H9 (cell line): Measurements from ENCODE around the gene BRD1. TPM values are rescaled to one million over a fixed set of nuclear protein-coding genes. Genes with fewer than 3 reads are reported as not detected.

ENCODE experiments used
- DNase-seq: peaks from one replicate; pipeline ENCODE4 v3.0.0-alpha.2; 2017
- H2AFZ ChIP-seq: one replicate; pipeline ENCODE4 v1.6.1; 2013; ENCODE audit warnings: mild to moderate bottlenecking, low read length, control low read depth, moderate library complexity
- H2AK5ac ChIP-seq: 2 replicates; pipeline ENCODE4 v1.6.1; 2013; ENCODE audit warnings: low read length, control low read depth, mixed read lengths; ENCODE audit not compliant: insufficient read length
- H2BK120ac ChIP-seq: one replicate; pipeline ENCODE4 v1.6.1; 2013; ENCODE audit warnings: low read depth, mild to moderate bottlenecking, low read length, control low read depth, inconsistent platforms; ENCODE audit not compliant: poor library complexity, severe bottlenecking
- H2BK12ac ChIP-seq: 2 replicates; pipeline ENCODE4 v1.6.1; 2013; ENCODE audit warnings: low read length, control low read depth, mixed read lengths, low read depth; ENCODE audit not compliant: insufficient read length
- H2BK15ac ChIP-seq: 2 replicates; pipeline ENCODE4 v1.6.1; 2013; ENCODE audit warnings: low read depth, low read length, control low read depth
- H2BK20ac ChIP-seq: one replicate; pipeline ENCODE4 v1.6.1; 2013; ENCODE audit warnings: low read depth, mild to moderate bottlenecking, low read length, control low read depth, inconsistent platforms; ENCODE audit not compliant: poor library complexity, severe bottlenecking
- H2BK5ac ChIP-seq: 2 replicates; pipeline ENCODE4 v1.6.1; 2013; ENCODE audit warnings: low read length, control low read depth, mixed read lengths; ENCODE audit not compliant: insufficient read length
- H3K14ac ChIP-seq: 2 replicates; pipeline ENCODE4 v1.6.1; 2013; ENCODE audit warnings: low read length, control low read depth; ENCODE audit not compliant: insufficient read depth
- H3K18ac ChIP-seq: 2 replicates; pipeline ENCODE4 v1.6.1; 2013; ENCODE audit warnings: low read depth, mild to moderate bottlenecking, mixed read lengths, low read length, control low read depth; ENCODE audit not compliant: insufficient read length
- H3K23ac ChIP-seq: 2 replicates; pipeline ENCODE4 v1.6.1; 2013; ENCODE audit warnings: low read length, control low read depth, mixed read lengths, low read depth; ENCODE audit not compliant: insufficient read length
- H3K23me2 ChIP-seq: 2 replicates; pipeline ENCODE4 v1.6.1; 2013; ENCODE audit warnings: low read depth, mild to moderate bottlenecking, mixed read lengths, low read length, control low read depth; ENCODE audit not compliant: insufficient read length, poor library complexity, severe bottlenecking
- H3K27ac ChIP-seq: 2 replicates; pipeline ENCODE4 v1.5.1; 2013; ENCODE audit warnings: low read length, control low read depth, mixed read lengths, low read depth; ENCODE audit not compliant: insufficient read length
- H3K27me3 ChIP-seq: 2 replicates; pipeline ENCODE4 v1.6.1; 2013; ENCODE audit warnings: low read length, control low read depth, inconsistent platforms; ENCODE audit not compliant: insufficient read depth
- H3K4ac ChIP-seq: 2 replicates; pipeline ENCODE4 v1.6.1; 2013; ENCODE audit warnings: low read depth, mild to moderate bottlenecking, control low read depth, inconsistent platforms, low read length, moderate library complexity
- H3K4me1 ChIP-seq: 2 replicates; pipeline ENCODE4 v1.6.1; 2013; ENCODE audit warnings: low read length, control low read depth, inconsistent platforms; ENCODE audit not compliant: insufficient read depth
- H3K4me2 ChIP-seq: 2 replicates; pipeline ENCODE4 v1.6.1; 2013; ENCODE audit warnings: low read length, control low read depth, mixed read lengths; ENCODE audit not compliant: insufficient read length, insufficient read depth
- H3K56ac ChIP-seq: 2 replicates; pipeline ENCODE4 v1.6.1; 2013; ENCODE audit warnings: low read depth, mild to moderate bottlenecking, mixed read lengths, low read length, control low read depth; ENCODE audit not compliant: insufficient read length
- H3K79me1 ChIP-seq: 2 replicates; pipeline ENCODE4 v1.6.1; 2013; ENCODE audit warnings: low read depth, mild to moderate bottlenecking, moderate library complexity, low read length, control low read depth, inconsistent platforms; ENCODE audit not compliant: insufficient read depth, poor library complexity, severe bottlenecking
- H3K79me2 ChIP-seq: 2 replicates; pipeline ENCODE4 v1.6.1; 2013; ENCODE audit warnings: low read length, control low read depth, inconsistent platforms; ENCODE audit not compliant: insufficient read depth
- H3K9ac ChIP-seq: 2 replicates; pipeline ENCODE4 v1.6.1; 2013; ENCODE audit warnings: low read length, control low read depth, mixed read lengths; ENCODE audit not compliant: insufficient read length; ENCODE audit errors: extremely low read depth
- H3K9me3 ChIP-seq: one replicate; pipeline ENCODE4 v1.6.1; 2013; ENCODE audit warnings: low read depth, low read length, inconsistent platforms; ENCODE audit not compliant: control insufficient read depth
- H3T11ph ChIP-seq: one replicate; pipeline ENCODE4 v1.6.1; 2013; ENCODE audit warnings: mild to moderate bottlenecking, low read length, control low read depth, inconsistent platforms
- H4K20me1 ChIP-seq: one replicate; pipeline ENCODE4 v1.6.1; 2013; ENCODE audit not compliant: control insufficient read depth, insufficient read length, insufficient read depth
- H4K5ac ChIP-seq: 2 replicates; pipeline ENCODE4 v1.6.1; 2013; ENCODE audit warnings: low read depth, mild to moderate bottlenecking, mixed read lengths, low read length, control low read depth; ENCODE audit not compliant: insufficient read length
- H4K8ac ChIP-seq: replicated peaks from 2 replicates; pipeline ENCODE4 v1.6.1; 2013; ENCODE audit warnings: low read length, control low read depth, mixed read lengths, low read depth; ENCODE audit not compliant: insufficient read length
- H4K91ac ChIP-seq: 2 replicates; pipeline ENCODE4 v1.6.1; 2013; ENCODE audit warnings: low read depth, mild to moderate bottlenecking, moderate library complexity, mixed read lengths, low read length, control low read depth; ENCODE audit not compliant: insufficient read length
- H3K27ac Mint-ChIP-seq, 3 experiments: 2 replicates in 2 of 3; 3 replicates in 1 of 3; pipeline ENCODE4 v1.8.0; 2020 to 2021; ENCODE audit warnings: mixed read lengths in 3 of 3, mild to moderate bottlenecking in 1 of 3, moderate library complexity in 1 of 3
- H3K27me3 Mint-ChIP-seq: 2 replicates; pipeline ENCODE4 v1.8.0; 2021; ENCODE audit warnings: low read depth, mild to moderate bottlenecking, moderate library complexity, mixed read lengths
- H3K36me3 Mint-ChIP-seq, 3 experiments: 2 replicates in 2 of 3; 3 replicates in 1 of 3; pipeline ENCODE4 v1.8.0; 2020 to 2021; ENCODE audit warnings: low read depth in 3 of 3, mixed read lengths in 3 of 3; ENCODE audit not compliant: insufficient read depth in 1 of 3
- H3K4me1 Mint-ChIP-seq, 2 experiments: 2 replicates each; pipeline ENCODE4 v1.8.0; 2020; ENCODE audit warnings: mixed read lengths in 2 of 2
- H3K4me3 Mint-ChIP-seq, 2 experiments: 2 replicates in 1 of 2; 3 replicates in 1 of 2; pipeline ENCODE4 v1.8.0; 2020 to 2021; ENCODE audit warnings: mild to moderate bottlenecking in 2 of 2, mixed read lengths in 2 of 2, moderate library complexity in 1 of 2
- H3K9me3 Mint-ChIP-seq, 2 experiments: 2 replicates in 1 of 2; 3 replicates in 1 of 2; pipeline ENCODE4 v1.8.0; 2020; ENCODE audit warnings: mild to moderate bottlenecking in 2 of 2, mixed read lengths in 2 of 2, moderate library complexity in 1 of 2
- CTCF ChIP-seq: fragments of 200-600 bp; sonication (generic); conservative IDR thresholded peaks from 3 replicates; pipeline ENCODE4 v1.8.0; 2021; ENCODE audit warnings: antibody characterized with exemption, mild to moderate bottlenecking
- WGBS: extraction: QIAGEN DNeasy Blood & Tissue Kit; methylation state at CpG from one replicate; pipeline ENCODE4 v1.1.7; 2013; ENCODE audit warnings: missing lambda C conversion rate, low lambda C conversion rate, mixed read lengths; ENCODE audit not compliant: insufficient read length; ENCODE audit errors: extremely low coverage; 5-methylcytosine and 5-hydroxymethylcytosine counted together
- total RNA-seq: library from RNA; stranded (reverse); gene quantifications from 2 replicates; pipeline ENCODE4 v1.2.1, GENCODE V29; 2021

The BRD1 gene
- total RNA-seq, 1 experiment from 2014 or later, result 51.3 TPM

GRCh38 chr22:49779211-49779610, 48.5 kb downstream of the BRD1 start:
- peak overlapping the region in 2 of 3 experiments; percentile 47 to 85; a peak in 3 of 7 replicates for H3K27ac Mint-ChIP-seq
- H3K79me2 ChIP-seq, result no peaks in the 10 kb centered on the region; the same call in 1 of the 2 replicates

More at GRCh38 chr22:49779211-49779610, 48.5 kb downstream of the BRD1 start:
- TF ChIP-seq CTCF, result no peak
- no peak overlapping the region for H2BK5ac ChIP-seq
- no peak overlapping the region for H2AFZ ChIP-seq
- H3K23me2 ChIP-seq, result no peaks in the 10 kb centered on the region
- no peaks in the 10 kb centered on the region for H3K9me3 Mint-ChIP-seq
- H4K91ac ChIP-seq, result no peak overlapping the region
- H3K4ac ChIP-seq, result no peak overlapping the region
- peaks cover 15 to 63% (median 60%) of the 10 kb centered on the region in 3 experiments; a peak in 6 of 7 replicates for H3K36me3 Mint-ChIP-seq
- H3K23ac ChIP-seq, result no peak overlapping the region
- no peaks in the 10 kb centered on the region for H3K4me1 ChIP-seq
- H2AK5ac ChIP-seq, result no peak overlapping the region
- H3K27me3 ChIP-seq, result no peaks in the 10 kb centered on the region
- no peak overlapping the region for H3K14ac ChIP-seq
- no peak overlapping the region for H2BK12ac ChIP-seq
- H2BK120ac ChIP-seq, result no peak overlapping the region
- no peaks in the 10 kb centered on the region for H3K27me3 Mint-ChIP-seq
- no peaks in the 10 kb centered on the region for H3K9me3 ChIP-seq
- no peak overlapping the region for H2BK15ac ChIP-seq
- no peak for DNase-seq
- H4K8ac ChIP-seq, result no peak overlapping the region
- no peak overlapping the region for H3T11ph ChIP-seq
- H3K18ac ChIP-seq, result no peak overlapping the region
- no peak overlapping the region for H2BK20ac ChIP-seq
- no peak overlapping the region for H3K4me2 ChIP-seq
- H3K27ac ChIP-seq, result no peak overlapping the region
- H4K20me1 ChIP-seq, result no peaks in the 10 kb centered on the region
- peaks cover 6% of the 10 kb centered on the region in 2 experiments; a peak in 3 of 4 replicates for H3K4me1 Mint-ChIP-seq
- no peaks in the 10 kb centered on the region for H3K79me1 ChIP-seq
- no CpG with 5 or more reads among the region's 13 CpGs for WGBS
- H3K9ac ChIP-seq, result no peak overlapping the region
- H4K5ac ChIP-seq, result no peak overlapping the region
- no peak overlapping the region for H3K4me3 Mint-ChIP-seq
- H3K56ac ChIP-seq, result no peak overlapping the region
